ENCODE data around the gene GDA.

The GDA gene

GRCh38 chr9:72149231-72149975 lies at the start of gene GDA:
Gene GDA, plus strand, starts transcription at chr9:72149440. Its CDS starts 120 bp downstream, at chr9:72149560.
- no peak for DNase-seq

GRCh38 chr9:72102520-72102919 lies 46.7 kb upstream of the GDA start:
- DNase-seq = no peak

GRCh38 chr9:72113056-72113455 lies 36.2 kb upstream of the GDA start:
- DNase-seq = no peak

GRCh38 chr9:72119853-72120252 lies 29.4 kb upstream of the GDA start:
- no peak for DNase-seq

GRCh38 chr9:72124947-72125346 lies 24.3 kb upstream of the GDA start:
- DNase-seq = no peak

- no peak for DNase-seq
Observed at GRCh38 chr9:72127753-72128152, 21.5 kb upstream of the GDA start.

GRCh38 chr9:72128526-72128925 lies 20.7 kb upstream of the GDA start:
- no peak for DNase-seq

GRCh38 chr9:72129271-72130156 lies 19.7 kb upstream of the GDA start:
- no peak for DNase-seq

GRCh38 chr9:72130321-72130720 lies 18.9 kb upstream of the GDA start:
- DNase-seq = no peak

- DNase-seq = no peak
Observed at GRCh38 chr9:72131206-72131605, 18.0 kb upstream of the GDA start.

- no peak for DNase-seq
Observed at GRCh38 chr9:72132052-72132451, 17.2 kb upstream of the GDA start.

GRCh38 chr9:72133365-72134035 lies 15.7 kb upstream of the GDA start:
- no peak for DNase-seq

GRCh38 chr9:72134801-72135200 lies 14.4 kb upstream of the GDA start:
- no peak for DNase-seq

GRCh38 chr9:72137697-72138365 lies 11.4 kb upstream of the GDA start:
- no peak for DNase-seq

- no peak for DNase-seq
Observed at GRCh38 chr9:72139226-72139625, 10.0 kb upstream of the GDA start.

GRCh38 chr9:72140586-72140985 lies 8.7 kb upstream of the GDA start:
- no peak for DNase-seq

- DNase-seq = no peak
Observed at GRCh38 chr9:72141484-72141883, 7.8 kb upstream of the GDA start.

GRCh38 chr9:72144756-72145492 lies 4.3 kb upstream of the GDA start:
- no peak for DNase-seq

- DNase-seq = no peak
Observed at GRCh38 chr9:72145733-72146505, 3.3 kb upstream of the GDA start.

- DNase-seq = no peak
Observed at GRCh38 chr9:72147676-72148075, 1.6 kb upstream of the GDA start.

- DNase-seq = no peak
Observed at GRCh38 chr9:72150127-72150526, 887 bp downstream of the GDA start.

- DNase-seq = no peak
Observed at GRCh38 chr9:72150661-72151060, 1.4 kb downstream of the GDA start.
